A673 (cell line): ENCODE measurements around the gene COLQ. TPM values are rescaled to one million over a fixed set of nuclear protein-coding genes. Genes with fewer than 3 reads are reported as not detected.

Experiments used
- BruUV-seq: library from RNA; stranded (reverse); fragments of 400-500 nt; replicated peaks from 2 replicates; lab custom pipeline; 2021; lab: Mats Ljungman, UMichigan
- CTCF ChIA-PET: fragments of 300-600 bp; sonication (Branson Sonifier 250); formaldehyde crosslinking; loops from one replicate; lab custom pipeline; 2022; ENCODE audit warnings: antibody characterized with exemption; lab: Charles Lee
- POLR2A ChIA-PET: fragments of 300-600 bp; sonication (Branson Sonifier 250); formaldehyde crosslinking; loops from one replicate; lab custom pipeline; 2022; ENCODE audit warnings: antibody characterized with exemption; ENCODE audit not compliant: low non-redundant PET; lab: Charles Lee
- DNase-seq: peaks from one replicate; pipeline ENCODE4 v3.0.0-alpha.2; 2015; ENCODE audit warnings: low spot score
- H3K27ac ChIP-seq: fragments of 200-600 bp; sonication (generic); 2 replicates; pipeline ENCODE4 v1.5.1; 2016; ENCODE audit warnings: mixed run types, low read depth, mild to moderate bottlenecking, mixed read lengths, antibody characterized with exemption, low read length; ENCODE audit not compliant: poor library complexity, severe bottlenecking
- H3K27me3 ChIP-seq: fragments of 200-600 bp; sonication (generic); replicated peaks from 2 replicates; pipeline ENCODE4 v1.6.1; 2017; ENCODE audit warnings: mixed run types, low read depth, mild to moderate bottlenecking, mixed read lengths, antibody characterized with exemption, low read length; ENCODE audit not compliant: insufficient read depth, poor library complexity
- H3K36me3 ChIP-seq: fragments of 200-600 bp; sonication (generic); 2 replicates; pipeline ENCODE4 v1.6.1; 2016; ENCODE audit warnings: mixed run types, mild to moderate bottlenecking, mixed read lengths, antibody characterized with exemption, low read length; ENCODE audit not compliant: insufficient read depth, poor library complexity, severe bottlenecking
- H3K4me1 ChIP-seq: fragments of 200-600 bp; sonication (generic); 2 replicates; pipeline ENCODE4 v1.6.1; 2017; ENCODE audit warnings: mixed run types, mild to moderate bottlenecking, mixed read lengths, antibody characterized with exemption, low read length; ENCODE audit not compliant: insufficient read depth, poor library complexity, severe bottlenecking
- H3K4me3 ChIP-seq: fragments of 200-600 bp; sonication (generic); 2 replicates; pipeline ENCODE4 v1.5.1; 2016; ENCODE audit warnings: low read depth, mixed run types, mild to moderate bottlenecking, mixed read lengths, low read length; ENCODE audit not compliant: poor library complexity, severe bottlenecking
- H3K9me3 ChIP-seq: fragments of 200-600 bp; sonication (generic); 2 replicates; pipeline ENCODE4 v1.6.1; 2016; ENCODE audit warnings: mixed run types, low read depth, mild to moderate bottlenecking, mixed read lengths, antibody characterized with exemption, low read length; ENCODE audit not compliant: poor library complexity, severe bottlenecking
- EZH2 ChIP-seq: fragments of 200-600 bp; sonication (generic); IDR thresholded peaks from 2 replicates; pipeline ENCODE4 v1.6.1; 2017; ENCODE audit warnings: borderline replicate concordance, low read depth, mild to moderate bottlenecking, mixed read lengths, antibody characterized with exemption, low read length; ENCODE audit not compliant: poor library complexity, severe bottlenecking
- intact Hi-C: fragments of 100-400 bp; cut with micrococcal nuclease; formaldehyde crosslinking; loops from one replicate; pipeline ENCODE4 v1.10.0; 2022; ENCODE audit not compliant: unreplicated experiment
- total RNA-seq: library from RNA; stranded (reverse); gene quantifications from 2 replicates; pipeline ENCODE4 v1.2.3, GENCODE V29; 2021
- TF ChIP-seq, protein P1 (sequence below): fragments of 300-800, 200-600 bp; sonication (generic); conservative IDR thresholded peaks from 2 replicates; pipeline ENCODE4 v1.5.1; 2017; ENCODE audit warnings: low read depth, mild to moderate bottlenecking, antibody characterized with exemption, low read length, moderate library complexity, mixed read lengths

Gene COLQ
- total RNA-seq, 1 experiment from 2014 or later = 0.21 TPM

GRCh38 chr3:15493436-15493835 lies 28.1 kb downstream of the COLQ start:
- Histone ChIP-seq H3K9me3 (no peaks in the 10 kb centered on the region), H3K36me3 (no peaks in the 10 kb centered on the region), H3K4me1 (no peaks in the 10 kb centered on the region), H3K27me3 (no peaks in the 10 kb centered on the region), H3K4me3 (no peak overlapping the region), H3K27ac (no peak overlapping the region)
- no TSS peak for BruUV-seq
- ChIA-PET POLR2A (no interaction called here), CTCF (no interaction called here)
- intact Hi-C loops = no loop called here
- TF ChIP-seq, protein P1, sequence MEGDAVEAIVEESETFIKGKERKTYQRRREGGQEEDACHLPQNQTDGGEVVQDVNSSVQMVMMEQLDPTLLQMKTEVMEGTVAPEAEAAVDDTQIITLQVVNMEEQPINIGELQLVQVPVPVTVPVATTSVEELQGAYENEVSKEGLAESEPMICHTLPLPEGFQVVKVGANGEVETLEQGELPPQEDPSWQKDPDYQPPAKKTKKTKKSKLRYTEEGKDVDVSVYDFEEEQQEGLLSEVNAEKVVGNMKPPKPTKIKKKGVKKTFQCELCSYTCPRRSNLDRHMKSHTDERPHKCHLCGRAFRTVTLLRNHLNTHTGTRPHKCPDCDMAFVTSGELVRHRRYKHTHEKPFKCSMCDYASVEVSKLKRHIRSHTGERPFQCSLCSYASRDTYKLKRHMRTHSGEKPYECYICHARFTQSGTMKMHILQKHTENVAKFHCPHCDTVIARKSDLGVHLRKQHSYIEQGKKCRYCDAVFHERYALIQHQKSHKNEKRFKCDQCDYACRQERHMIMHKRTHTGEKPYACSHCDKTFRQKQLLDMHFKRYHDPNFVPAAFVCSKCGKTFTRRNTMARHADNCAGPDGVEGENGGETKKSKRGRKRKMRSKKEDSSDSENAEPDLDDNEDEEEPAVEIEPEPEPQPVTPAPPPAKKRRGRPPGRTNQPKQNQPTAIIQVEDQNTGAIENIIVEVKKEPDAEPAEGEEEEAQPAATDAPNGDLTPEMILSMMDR = no peak
- no peak for TF ChIP-seq EZH2
- no peak for DNase-seq

DNA sequence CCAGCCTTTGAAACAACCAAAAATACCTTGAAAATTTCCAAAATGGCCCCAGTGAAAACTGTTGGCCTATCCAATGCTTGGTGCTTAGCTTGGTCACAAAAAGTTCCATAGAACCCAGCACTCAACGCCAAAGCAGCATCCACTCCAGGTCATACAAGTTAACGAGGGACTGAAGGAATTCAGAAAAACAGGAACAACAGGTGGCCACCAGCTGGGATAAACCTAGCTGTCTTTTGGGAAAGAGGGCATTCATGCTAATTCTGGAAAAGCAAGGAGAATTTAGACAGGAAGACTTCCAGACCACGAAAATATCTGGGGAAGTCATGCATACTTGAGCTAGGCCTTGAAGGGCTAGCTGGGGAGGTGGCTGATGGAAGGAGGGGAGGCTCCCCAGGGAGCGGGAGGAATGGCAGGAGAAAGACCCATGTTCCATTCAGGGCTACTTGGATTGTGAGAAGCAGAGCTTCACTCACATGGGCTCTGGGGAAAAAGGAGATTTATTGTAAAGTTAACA lies 28.6 kb downstream of the COLQ start:
- no TSS peak for BruUV-seq
- Histone ChIP-seq H3K9me3 (no peaks in the 10 kb centered on the region), H3K27ac (no peak overlapping the region), H3K27me3 (no peaks in the 10 kb centered on the region), H3K4me3 (no peak overlapping the region), H3K36me3 (no peaks in the 10 kb centered on the region), H3K4me1 (no peaks in the 10 kb centered on the region)
- ChIA-PET CTCF (no interaction called here), POLR2A (no interaction called here)
- TF ChIP-seq, protein P1 = no peak
- no peak for TF ChIP-seq EZH2
- intact Hi-C loops = no loop called here
- DNase-seq = no peak

- Histone ChIP-seq H3K4me1 (no peaks in the 10 kb centered on the region), H3K4me3 (no peak overlapping the region), H3K27me3 (no peaks in the 10 kb centered on the region), H3K36me3 (no peaks in the 10 kb centered on the region), H3K27ac (no peak overlapping the region), H3K9me3 (no peaks in the 10 kb centered on the region)
- intact Hi-C loops = no loop called here
- no TSS peak for BruUV-seq
- TF ChIP-seq, protein P1 = no peak
- TF ChIP-seq EZH2 = no peak
- CTCF ChIA-PET = no interaction called here
- POLR2A ChIA-PET = no interaction called here
- no peak for DNase-seq
Observed at GRCh38 chr3:15491143-15491542, 30.4 kb downstream of the COLQ start.
